NCI-H82 treated with DMSO at 0.1 percent for 48 hours (cell line): ENCODE measurements around the gene SYT11.
"Not testable (repeated sequence)": the region's sequence is repeated elsewhere in the genome, so short reads cannot be mapped to it uniquely, and the experiment has no call there.

Source experiments
- DNase-seq: peaks from one replicate; lab custom pipeline; 2025; ENCODE audit not compliant: unreplicated experiment; lab: John Stamatoyannopoulos, UW

SYT11 gene

DNA sequence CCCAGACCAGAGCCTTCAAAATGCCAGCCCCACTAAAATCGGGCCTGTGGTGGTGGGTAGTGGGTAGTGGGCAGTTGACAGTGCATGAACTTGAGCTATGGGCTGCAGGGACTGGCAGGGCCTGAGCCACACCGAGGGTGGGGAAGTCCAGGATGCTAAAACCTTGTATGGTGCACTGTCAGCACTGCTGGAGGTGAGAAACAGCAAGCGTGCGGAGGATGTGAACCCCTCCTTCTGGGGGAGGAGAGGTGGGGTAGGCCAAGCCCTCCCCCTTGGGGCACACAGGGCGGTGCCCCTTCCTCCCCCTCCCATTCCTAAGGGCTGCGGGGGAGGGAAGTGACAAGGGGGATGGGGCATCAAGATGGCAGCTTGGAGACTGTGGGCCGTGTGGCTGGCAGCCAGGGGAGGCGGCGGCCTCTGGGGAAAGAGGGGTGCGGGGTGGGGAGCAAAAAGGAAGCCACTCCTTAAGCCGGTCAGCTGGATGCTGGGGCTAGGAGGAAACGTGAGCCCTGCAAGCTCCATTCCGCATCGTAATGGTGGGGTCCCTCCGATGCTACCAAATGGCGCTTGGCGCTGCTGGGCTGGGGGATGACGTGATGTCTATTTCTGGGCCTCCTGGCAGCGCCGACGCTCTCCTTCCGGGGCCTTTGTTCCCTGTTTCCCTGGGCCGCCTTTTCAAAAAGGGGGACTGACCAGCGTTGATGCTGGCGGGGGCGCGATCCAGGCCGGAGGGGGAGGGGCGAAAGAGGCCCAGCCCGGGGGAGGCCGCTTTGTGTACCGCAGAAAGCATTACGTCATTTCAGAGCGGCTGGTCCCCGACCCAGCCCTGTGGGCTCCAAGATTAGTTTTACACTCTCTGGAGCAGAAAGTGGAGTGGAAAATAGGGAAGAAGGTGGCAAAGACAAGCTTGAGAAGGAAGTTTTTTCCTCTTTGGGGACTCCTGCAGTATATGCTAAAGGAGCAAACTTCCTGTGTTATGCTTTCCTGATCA is 809 bp downstream of the SYT11 start:
- peak; percentile 62 for DNase-seq

DNA sequence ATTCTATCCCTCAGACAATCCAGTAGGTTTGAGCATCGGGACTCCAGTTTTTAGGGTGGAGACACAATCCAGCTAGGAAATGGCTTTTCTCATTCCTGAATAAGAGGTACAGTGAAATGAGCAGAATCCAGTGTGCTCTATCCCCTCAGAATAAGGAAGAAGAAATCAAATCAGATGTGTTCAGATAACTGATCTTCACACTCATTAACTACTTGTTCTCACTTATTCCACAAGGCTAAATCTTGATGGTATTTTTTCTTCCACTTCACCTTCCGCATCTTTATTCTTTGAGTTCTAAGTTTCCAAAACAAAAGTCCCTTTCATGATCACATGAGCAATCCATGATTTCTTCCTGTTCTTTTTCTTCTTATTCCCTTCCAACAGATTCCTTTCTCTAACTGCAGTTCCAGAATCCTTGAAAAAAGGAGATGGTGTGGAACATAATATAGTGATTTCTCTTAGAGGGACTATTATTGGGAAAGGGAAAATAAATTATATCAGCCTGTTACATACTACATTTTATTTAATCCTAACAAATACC is 1.7 kb downstream of the SYT11 start:
- no peak for DNase-seq

DNA sequence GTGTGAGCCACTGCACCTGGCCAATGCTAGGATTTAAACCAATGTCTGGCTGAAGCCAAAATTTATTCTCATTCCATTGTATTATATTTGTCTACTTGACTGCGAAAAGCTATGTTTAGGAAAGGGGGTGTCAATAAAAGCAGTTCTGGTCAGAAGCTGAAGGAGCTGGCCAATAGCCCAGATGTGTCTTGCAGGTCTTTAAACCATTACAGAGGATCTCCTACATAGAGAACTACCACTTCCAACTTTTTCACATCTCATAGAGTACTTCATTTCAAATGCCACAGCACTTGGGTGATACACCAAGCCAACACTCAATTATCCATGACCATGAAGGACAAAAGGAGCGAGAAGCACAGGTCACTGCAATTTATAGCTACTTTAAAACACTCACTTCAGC is 2.5 kb downstream of the SYT11 start:
- DNase-seq, result no peak

DNA sequence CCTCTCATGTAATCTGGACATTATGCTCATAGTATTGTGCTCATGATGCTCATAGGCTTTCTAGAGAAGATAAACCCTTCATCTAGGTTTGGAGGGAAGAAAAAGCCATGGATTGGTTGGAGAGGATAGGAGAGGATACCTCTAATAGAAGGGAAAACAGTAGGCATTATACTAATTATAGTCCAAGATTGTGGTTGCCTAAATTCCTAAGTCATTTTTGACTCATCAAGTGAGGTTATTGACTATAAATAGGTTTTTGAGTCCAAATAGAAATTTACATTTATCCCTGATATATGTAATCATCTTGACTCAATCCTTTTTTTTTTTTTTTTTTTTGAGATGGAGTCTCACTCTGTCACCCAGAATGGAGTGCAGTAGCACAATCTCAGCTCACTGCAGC is 5.0 kb downstream of the SYT11 start:
- DNase-seq, result no peak

DNA sequence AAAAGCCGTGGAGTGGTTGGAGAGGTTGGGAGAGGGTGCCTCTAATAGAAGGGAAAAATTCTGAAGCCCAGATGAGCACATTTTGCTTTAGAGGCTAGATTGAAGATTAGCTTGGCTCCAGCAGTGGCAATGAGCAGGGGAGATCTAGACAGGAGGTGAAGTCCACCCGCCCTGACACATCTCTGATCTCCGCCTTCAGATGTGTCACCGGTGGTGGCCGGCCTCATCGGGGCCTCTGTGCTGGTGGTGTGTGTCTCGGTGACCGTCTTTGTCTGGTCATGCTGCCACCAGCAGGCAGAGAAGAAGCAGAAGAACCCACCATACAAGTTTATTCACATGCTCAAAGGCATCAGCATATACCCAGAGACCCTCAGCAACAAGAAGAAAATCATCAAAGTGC is 8.4 kb downstream of the SYT11 start:
- no peak for DNase-seq

DNA sequence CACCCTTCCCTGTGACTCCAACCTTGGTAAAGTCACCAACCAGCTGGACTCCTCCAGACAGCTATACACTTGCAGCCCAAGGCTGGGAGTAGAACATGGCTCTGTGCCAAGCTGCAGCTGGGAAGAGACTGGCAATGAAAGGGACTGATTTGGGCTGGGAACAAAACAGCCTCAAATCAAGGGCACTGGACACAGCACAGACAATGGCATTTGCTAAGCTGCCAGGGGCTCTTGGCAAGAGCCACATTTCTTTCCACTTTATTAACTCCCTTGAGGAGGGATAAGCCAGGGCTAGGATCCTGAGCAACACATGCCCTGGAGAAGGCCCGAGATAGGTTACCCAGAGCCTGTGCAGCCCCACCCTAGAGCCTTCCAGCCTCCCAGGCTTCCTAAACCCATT is 12.0 kb downstream of the SYT11 start:
- DNase-seq, result no peak

DNA sequence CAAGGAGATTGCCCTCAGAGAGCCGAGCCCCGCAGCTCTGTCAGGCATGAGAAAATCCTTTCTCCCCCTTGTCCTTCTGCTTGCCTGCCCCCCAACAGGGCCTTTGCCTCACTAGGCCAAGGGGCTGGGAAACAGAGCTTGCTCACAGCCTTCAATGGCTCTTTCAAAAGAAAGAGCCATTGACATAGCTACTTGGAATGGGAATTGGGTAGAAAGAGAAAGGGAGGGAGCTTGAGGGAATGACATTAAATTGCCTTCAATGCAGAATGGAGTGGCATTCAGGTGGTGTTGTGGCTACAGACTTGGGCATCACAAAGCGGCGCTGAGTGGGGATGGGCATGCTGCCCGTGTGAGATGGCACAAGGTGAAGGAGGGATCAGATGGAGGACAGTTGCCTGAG is 13.2 kb downstream of the SYT11 start:
- no peak for DNase-seq

DNA sequence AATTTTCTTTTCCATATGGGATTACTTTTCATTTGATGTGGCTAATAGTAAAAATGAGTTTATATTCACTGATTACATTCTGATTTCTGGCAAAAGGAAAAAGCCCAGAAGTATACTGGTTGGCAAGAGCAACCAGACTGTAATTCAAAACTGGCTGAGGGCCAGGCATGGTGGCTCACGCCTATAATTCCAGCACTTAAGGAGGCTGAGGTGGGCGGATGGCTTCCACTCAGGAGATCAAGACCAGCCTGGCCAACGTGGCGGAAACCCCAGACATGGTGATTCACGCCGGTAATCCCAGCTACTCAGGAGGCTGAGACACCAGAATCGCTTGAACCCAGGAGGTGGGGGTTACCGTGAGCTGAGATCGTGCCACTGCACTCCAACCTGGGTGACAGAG is 14.5 kb downstream of the SYT11 start:
- no peak for DNase-seq

DNA sequence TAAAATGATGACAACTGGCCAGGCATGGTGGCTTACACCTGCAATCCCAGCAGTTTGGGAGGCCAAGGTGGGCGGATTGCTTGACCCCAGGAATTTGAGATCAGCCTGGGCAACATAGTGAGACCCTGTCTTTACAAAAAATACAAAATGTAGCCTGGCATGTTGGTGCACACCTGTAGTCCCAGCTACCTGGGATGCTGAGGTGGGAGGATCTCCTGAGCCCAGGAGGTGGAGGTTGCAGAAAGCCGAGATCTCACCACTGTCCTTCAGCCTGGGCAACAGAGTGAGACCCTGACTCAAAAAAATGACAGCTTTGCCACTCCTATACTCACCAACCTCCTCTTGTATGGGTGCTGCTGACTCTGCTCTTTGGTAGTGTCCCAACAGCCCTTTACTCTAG is 18.6 kb downstream of the SYT11 start:
- no peak for DNase-seq

DNA sequence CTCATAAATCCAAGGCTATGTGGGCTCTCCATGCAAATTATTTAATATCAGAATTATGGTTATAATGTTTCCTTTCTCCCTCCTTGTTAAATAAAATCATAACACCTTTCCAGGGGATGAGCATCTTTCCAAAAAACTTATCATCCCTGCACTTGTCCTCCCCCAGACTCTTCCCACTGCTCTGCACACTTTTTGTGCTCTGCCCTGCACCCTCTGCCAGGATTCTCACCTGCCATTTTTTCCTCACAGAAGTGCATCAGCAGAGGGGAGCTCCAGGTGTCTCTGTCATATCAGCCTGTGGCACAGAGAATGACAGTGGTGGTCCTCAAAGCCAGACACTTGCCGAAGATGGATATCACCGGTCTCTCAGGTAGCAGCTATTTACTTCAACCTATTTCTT is 20.9 kb downstream of the SYT11 start:
- no peak for DNase-seq

DNA sequence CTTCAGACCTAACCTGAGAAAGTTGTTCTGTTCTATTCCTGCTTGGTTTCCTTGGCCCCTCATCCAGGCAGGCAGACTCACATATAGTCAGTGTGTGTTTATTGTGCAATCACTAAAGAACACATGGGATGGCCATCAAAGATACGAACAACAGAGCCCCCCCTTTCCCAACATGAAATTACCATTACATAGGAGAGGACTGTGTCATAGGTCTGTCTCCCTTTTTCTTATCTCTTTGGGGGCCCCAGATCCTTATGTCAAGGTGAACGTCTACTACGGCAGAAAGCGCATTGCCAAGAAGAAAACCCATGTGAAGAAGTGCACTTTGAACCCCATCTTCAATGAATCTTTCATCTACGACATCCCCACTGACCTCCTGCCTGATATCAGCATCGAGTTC is 21.6 kb downstream of the SYT11 start:
- DNase-seq, result no peak

DNA sequence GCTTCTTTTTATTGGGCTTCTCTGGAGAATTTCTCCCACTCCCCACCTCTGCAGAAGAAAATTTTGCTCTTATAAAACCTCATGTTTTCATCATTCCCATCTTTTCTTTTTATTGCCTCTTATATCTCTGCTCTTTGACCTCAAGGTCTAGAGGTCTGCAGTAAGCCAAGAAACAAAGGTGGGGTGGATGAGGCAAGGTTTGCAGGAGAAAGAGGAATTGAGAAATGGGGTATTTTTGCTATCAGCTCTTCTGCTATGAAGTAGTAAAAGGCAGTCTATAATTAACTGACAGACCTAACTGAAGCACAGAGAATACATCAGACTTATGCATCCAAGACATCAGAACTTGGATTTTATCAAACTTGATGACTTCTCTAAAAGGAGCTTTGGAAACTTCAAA is 22.9 kb downstream of the SYT11 start:
- no peak for DNase-seq

DNA sequence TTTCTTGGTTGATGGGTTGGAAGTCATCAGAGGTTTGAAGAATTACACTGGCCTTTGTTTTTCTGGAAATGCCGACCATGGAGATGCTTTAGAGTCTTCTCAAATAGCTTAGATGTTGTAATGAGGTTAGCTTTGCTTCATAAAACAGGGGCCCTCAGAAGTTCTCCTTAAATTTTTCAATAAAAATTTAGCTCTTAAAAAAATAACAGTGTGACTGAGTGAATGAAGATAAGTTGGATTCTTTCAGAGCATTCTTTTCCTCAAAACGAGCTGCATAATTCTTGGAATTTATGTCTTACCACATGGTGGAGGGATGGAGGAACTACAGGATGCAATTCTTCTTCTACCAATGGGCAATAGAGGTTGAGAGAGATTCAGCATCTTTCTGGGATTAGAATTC is 23.4 kb downstream of the SYT11 start:
- DNase-seq, result no peak

DNA sequence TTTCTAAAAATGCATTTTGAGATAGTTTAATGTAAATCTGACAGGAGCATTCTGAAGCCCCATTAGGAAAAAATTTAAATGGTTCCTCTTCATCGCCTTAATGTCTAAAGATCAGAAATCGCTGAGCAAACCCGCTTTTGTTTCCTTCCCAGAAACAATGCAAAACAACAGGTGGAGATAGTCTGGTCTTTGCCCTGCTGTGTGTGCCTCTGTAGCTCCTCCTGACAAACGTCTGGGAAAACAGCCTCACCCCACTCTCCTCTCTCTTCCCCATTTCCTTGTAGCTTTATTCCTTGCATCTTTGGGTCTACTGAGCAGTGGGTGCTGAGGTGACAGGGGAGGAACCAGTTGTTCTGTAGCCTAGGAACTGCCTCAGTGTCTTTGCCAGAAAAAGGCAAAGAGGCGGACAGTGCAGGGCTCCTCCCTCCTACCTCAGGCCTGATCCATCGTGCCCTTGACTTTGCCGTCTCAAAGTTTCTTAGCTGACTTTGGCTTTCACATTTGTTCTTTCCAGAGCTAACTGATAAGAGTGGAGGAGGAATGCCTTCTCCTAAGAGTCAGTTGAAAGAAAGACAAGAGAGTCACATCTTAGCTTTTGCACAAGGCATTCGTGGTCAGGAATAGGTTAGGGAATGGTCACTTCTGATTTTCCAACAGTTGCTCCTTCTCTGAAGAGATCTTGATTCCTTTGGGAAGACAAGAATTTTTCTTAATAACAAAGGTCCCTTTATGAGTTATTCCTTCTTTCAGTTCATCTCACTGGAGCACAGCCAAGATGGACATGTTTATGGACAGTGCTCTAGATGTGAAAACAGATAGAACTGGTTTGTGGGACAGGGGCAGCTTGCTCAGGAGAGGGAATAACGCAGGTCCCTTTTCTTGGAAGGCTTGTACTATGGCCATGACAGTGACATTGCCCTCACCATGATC is 24.9 kb downstream of the SYT11 start:
- DNase-seq, result no peak

DNA sequence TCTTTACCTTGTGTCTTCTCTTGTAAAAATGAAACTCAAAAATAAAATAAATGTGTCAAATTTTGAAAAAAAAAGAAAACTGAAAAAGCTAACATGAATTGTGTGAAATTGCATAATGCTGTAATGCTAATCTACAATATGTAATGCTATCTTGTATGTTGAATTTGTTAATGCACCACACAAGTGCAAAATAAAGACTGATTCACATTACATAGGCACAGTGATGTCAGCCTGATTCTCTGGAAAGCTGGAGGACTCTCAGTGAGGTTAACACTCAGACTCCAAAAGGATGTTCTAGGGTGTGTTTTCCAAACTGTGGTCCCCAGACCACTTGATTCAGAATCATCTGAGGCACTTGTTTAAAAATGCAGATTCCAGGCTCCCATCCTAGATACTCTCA is 25.6 kb downstream of the SYT11 start:
- DNase-seq, result no peak

DNA sequence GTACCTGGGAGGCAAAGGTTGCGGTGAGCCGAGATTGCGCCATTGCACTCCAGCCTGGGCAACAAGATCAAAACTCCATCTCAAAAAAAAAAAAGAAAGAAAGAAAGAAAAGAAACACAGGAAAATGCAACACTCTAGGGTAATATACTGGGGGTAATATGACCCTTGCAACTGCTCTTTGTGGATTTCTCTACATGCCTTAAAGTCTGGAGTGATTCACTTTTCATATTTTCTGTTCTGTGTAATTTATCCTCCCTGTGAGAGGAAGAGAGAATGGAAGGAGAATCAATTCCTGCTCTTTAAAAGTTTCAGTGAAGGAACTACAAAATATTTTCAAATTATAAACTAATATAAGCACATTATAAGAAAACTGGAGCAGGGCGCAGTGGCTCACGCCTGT is 29.1 kb downstream of the SYT11 start:
- DNase-seq, result no peak

DNA sequence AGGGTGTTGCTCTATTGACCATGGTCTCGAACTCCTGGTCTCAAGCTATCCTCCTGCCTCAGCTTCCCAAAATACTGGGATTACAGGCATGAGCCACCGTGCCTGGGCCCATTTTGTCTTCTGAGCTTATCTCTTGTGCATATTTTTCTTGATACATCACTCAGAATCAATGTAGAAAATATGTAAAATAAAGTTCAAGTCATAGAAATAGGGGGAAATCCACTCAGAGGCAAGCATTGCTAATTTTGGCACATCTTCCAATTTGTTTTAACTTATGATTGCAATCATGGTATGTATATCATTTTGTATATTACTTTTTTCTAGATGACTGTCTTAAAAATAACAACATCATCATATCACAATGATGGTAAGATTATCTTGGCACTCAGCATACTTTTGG is 30.2 kb downstream of the SYT11 start:
- DNase-seq, result no peak

DNA sequence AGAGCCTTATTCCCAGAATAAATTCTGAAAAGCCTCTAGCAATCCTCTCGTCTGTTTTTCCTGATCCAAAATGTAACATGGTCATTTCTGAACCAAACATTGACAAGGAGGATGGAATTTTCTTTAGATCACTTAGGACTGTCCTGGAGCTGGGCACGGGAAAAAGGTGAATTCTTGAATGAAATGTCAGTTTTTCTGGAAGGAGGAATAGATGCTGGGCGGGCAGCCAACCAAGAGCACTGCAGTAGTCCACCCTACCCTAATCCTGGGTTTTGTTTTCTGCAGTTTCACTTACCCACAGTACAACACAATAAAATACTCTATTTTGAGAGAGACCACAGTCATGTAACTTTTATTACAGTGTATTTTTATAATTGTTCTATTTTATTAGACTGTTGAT is 30.9 kb downstream of the SYT11 start:
- no peak for DNase-seq

DNA sequence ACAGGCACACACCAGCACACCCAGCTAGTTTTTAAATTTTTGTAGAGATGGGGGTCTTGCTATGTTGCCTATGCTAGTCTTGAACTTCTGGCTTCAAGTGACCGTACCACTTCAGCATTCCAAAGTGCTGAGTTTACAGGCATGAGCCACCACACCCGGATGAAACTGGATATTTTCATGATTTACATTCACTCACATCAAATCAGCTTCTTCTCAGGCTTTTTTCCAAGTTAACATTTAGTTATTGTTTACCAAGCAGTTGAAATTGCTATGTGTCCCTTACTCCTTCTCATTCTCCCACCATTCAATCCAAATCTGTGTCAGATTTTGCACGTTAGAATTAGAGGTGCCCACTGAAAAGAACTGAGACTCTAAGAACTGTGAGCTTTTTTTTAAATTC is 33.4 kb downstream of the SYT11 start:
- DNase-seq, result no peak

DNA sequence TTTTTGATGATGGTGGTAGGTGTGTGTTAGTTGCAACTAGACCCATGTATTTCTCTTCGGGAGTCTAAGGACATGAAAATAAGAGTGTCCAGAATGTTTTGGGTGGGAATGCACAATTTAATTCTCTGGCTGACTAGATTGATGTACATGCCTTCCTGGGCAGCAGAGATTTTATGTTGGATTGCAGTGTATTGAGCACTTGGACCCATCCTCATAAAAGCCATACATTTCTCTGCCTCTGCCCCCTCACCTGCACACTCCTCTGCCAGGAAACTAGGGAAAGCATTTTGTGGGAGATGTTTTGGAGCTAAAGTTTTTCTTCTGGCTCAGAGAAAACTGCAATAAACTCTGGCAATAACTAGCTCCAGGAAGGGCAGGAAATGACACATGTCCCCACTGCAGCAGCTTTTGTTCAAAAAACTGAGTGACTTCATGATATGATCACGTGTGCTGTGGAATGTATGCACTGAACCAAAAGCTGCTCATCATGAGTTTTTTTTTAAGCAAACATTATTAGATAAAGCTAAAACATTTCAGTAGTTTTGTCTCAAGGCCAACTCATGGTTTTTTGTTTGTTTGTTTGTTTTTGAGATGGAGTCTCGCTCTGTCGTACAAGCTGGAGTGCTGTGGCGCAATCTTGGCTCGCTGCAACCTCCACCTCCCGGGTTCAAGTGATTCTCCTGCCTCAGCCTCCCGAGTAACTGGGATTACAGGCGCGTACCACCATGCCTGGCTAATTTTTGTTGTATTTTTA is 34.2 kb downstream of the SYT11 start:
- DNase-seq, result no peak

DNA sequence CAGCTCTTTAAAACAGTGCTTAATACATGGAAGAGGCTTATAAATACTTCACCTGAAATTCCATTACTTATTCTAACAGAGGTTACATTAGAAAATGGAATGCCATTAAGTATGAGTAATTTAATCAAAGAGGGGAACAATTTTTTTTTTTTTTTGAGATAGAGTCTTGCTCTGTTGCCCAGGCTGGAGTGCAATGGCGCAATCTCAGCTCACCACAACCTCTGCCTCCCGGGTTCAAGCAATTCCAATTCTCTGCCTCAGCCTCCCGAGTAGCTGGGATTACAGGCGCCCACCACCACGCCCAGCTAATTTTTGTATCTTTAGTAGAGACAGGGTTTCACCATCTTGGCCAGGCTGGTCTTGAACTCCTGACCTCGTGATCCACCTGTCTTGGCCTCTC is 36.2 kb downstream of the SYT11 start:
- DNase-seq, result not testable (repeated sequence)
